Esophagus muscularis mucosa (tissue), 4 donors: ENCODE measurements around the gene MMP17.

ENCODE experiments used
- EP300 ChIP-seq: sonication (generic); formaldehyde crosslinking; IDR thresholded peaks from one replicate; pipeline ENCODE4 v1.6.1; 2017; ENCODE audit warnings: antibody characterized with exemption
- POLR2A ChIP-seq: fragments of 450-650 bp; IDR thresholded peaks from one replicate; pipeline ENCODE4 v1.6.1; 2017; ENCODE audit warnings: antibody characterized with exemption, moderate library complexity, mild to moderate bottlenecking, low read depth
- POLR2AphosphoS5 ChIP-seq, 2 donors: sonication (generic); formaldehyde crosslinking; IDR thresholded peaks; one replicate each; pipeline ENCODE4 v1.6.1; 2017; ENCODE audit warnings: antibody characterized with exemption in 2 of 2
- TF ChIP-seq, protein P1 (sequence below), 3 experiments: fragments of 200-600 bp in 2 of 3; fragments of 450-650 bp in 1 of 3; sonication (generic) in 2 of 3; IDR thresholded peaks; one replicate each; pipeline ENCODE4 v1.5.1; 2017 to 2019; ENCODE audit warnings: antibody characterized with exemption in 3 of 3, mild to moderate bottlenecking in 2 of 3, moderate library complexity in 1 of 3

DNA sequence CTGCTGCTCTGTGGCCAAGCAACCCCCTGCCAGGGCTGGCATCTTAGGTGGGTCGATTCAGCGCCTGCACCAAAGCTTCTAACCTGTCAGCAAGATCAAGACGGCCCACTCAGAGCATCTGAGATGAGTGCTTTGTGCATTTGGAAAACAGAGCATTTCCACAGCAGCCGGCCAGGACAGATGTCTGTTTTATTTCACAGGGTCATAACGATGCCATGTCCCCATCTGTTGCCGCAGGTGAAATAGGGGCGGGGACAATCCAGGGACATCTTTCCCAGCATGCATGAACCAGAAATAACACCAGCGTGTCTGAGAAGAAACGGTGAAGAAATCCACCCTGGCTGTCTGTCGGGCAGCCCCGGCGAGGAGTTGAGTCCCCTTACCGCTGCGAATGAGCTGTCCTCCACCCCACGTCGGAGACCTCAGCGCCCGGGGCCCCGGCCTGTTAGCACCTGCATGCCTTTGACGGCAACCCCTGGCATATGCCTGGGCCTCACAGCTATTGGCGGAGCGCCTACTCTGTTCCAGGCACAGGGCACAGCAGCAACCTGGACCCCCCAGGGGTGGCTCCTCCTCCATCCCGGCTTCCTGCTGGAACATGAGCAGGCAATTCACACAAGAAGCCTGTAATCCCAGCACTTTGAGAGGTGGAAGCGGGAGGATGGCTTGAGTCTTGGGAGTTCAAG is 35.7 kb downstream of the MMP17 start:
- TF ChIP-seq, protein P1, sequence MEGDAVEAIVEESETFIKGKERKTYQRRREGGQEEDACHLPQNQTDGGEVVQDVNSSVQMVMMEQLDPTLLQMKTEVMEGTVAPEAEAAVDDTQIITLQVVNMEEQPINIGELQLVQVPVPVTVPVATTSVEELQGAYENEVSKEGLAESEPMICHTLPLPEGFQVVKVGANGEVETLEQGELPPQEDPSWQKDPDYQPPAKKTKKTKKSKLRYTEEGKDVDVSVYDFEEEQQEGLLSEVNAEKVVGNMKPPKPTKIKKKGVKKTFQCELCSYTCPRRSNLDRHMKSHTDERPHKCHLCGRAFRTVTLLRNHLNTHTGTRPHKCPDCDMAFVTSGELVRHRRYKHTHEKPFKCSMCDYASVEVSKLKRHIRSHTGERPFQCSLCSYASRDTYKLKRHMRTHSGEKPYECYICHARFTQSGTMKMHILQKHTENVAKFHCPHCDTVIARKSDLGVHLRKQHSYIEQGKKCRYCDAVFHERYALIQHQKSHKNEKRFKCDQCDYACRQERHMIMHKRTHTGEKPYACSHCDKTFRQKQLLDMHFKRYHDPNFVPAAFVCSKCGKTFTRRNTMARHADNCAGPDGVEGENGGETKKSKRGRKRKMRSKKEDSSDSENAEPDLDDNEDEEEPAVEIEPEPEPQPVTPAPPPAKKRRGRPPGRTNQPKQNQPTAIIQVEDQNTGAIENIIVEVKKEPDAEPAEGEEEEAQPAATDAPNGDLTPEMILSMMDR (IDR thresholded peaks at IDR 0.05): no peak
- TF ChIP-seq EP300 (no peak), POLR2A (no peak), POLR2AphosphoS5 (IDR thresholded peaks at IDR 0.05) (no peak)
